ENCODE measurements around the gene WNT9A. TPM values are rescaled to one million over a fixed set of nuclear protein-coding genes. Genes with fewer than 3 reads are reported as not detected.
A peak's percentile ranks its signal among the peaks of the same experiment; 100 is the strongest.

Gene WNT9A
- total and polyA plus RNA-seq, 8 donors, result 0.72 to 2.9 (median 1.6) TPM

DNA sequence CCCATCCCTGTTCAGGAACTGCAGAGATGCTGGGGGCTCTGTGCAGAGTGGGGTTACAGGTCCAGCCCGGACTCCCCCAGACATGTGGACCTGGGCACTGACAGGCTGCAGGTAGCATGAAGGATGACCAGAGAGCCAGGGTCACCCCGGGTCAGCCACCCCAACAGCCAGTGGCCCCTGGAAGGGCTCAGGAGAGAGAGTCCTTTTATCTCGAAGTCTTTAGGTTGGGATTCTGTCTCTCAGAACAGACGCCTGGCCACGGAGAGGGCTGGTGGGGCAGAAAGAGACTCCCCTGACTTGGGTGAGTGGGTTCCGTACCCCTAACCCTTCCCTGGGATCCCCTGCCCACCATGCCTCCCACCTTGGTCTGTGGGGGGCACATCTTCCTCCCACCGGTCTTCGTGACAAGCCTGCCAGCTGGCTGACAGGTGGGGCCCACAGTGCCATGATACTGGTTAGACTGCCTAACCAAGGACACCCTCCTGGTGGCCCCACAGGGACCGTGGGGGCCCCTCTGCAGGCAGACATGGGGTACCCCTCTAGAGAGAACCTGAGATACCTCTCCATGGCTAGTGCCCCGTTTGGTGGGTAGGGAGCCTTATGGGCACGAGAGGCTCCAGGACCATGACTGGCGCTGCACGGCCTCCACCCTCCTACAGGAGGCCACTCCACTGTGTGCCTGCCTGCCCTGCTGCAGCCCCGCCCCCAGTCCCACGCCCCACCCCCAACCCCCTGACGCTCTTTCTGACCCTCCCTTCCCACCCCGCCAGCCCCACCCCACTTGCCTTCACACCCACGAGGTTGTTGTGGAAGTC, 24.2 kb downstream of the WNT9A start:
- TF ChIP-seq, protein P1, sequence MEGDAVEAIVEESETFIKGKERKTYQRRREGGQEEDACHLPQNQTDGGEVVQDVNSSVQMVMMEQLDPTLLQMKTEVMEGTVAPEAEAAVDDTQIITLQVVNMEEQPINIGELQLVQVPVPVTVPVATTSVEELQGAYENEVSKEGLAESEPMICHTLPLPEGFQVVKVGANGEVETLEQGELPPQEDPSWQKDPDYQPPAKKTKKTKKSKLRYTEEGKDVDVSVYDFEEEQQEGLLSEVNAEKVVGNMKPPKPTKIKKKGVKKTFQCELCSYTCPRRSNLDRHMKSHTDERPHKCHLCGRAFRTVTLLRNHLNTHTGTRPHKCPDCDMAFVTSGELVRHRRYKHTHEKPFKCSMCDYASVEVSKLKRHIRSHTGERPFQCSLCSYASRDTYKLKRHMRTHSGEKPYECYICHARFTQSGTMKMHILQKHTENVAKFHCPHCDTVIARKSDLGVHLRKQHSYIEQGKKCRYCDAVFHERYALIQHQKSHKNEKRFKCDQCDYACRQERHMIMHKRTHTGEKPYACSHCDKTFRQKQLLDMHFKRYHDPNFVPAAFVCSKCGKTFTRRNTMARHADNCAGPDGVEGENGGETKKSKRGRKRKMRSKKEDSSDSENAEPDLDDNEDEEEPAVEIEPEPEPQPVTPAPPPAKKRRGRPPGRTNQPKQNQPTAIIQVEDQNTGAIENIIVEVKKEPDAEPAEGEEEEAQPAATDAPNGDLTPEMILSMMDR (IDR thresholded peaks at IDR 0.05), result no peak
- Histone ChIP-seq H3K9me3 (no peaks in the 10 kb centered on the region), H3K27ac (no peak overlapping the region), H3K4me3 (no peak overlapping the region), H3K36me3 (no peaks in the 10 kb centered on the region), H3K27me3 (no peaks in the 10 kb centered on the region), H3K4me1 (no peaks in the 10 kb centered on the region)
- 78 to 84% methylated on average over 17 to 18 of the region's 18 CpGs for WGBS, 2 donors
- intact Hi-C loops (cut with DNase I), result no loop called here
- ATAC-seq, result no peak
- no peak for FAIRE-seq
- peak in 1 of 6 donors; percentile 68 for DNase-seq

DNA sequence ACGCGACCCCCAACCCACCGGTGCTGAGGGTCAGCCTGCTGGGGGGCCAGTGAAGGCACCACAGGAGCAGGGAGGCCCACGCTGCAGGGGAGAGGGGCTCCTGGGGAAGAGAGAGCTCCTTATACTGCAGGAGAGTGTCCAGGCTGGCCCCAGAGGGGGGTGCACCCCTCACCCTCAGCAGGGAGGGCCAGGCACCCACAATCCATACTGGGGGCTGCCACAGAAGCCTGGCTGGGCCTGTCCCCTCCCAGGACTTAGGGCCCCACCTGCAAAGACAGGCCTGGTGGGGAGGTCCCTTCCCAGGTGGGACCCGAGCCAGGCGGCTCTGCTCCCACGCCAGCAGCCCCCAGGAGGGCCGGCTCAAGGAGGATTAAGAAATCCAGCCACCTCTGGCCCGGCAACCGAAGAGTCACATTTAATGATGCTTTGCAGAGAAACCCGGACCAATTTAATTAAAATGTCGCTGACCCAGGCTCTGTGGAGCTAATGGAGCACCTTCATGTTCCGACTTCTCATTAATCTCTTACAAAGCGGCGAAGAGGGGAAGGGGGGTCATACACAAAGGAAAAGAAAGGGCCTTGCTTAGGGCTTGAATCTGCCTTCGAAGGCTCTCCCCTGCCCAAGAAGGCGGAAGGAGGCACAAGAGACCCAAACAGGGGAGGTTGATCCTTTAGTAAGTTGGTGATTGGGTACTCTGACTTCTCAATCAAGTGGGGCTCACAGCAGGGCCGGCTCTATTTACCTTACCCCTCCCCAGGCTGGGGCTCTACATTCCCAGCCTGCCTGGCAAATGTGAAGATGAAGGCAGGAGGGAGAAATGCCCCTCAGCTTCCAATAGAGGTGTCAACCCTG, 25.0 kb downstream of the WNT9A start:
- FAIRE-seq (no peak), DNase-seq (peak in 2 of 6 donors; percentile 16 to 41), ATAC-seq (no peak)
- Histone ChIP-seq H3K9me3 (no peaks in the 10 kb centered on the region), H3K4me3 (no peak overlapping the region), H3K27ac (no peak overlapping the region), H3K36me3 (no peaks in the 10 kb centered on the region), H3K27me3 (no peaks in the 10 kb centered on the region), H3K4me1 (no peaks in the 10 kb centered on the region)
- TF ChIP-seq, protein P1 (IDR thresholded peaks at IDR 0.05), result no peak
- intact Hi-C loops (cut with DNase I), result no loop called here
- WGBS, 2 donors, result 70 to 75% methylated on average over 18 of the region's 18 CpGs

DNA sequence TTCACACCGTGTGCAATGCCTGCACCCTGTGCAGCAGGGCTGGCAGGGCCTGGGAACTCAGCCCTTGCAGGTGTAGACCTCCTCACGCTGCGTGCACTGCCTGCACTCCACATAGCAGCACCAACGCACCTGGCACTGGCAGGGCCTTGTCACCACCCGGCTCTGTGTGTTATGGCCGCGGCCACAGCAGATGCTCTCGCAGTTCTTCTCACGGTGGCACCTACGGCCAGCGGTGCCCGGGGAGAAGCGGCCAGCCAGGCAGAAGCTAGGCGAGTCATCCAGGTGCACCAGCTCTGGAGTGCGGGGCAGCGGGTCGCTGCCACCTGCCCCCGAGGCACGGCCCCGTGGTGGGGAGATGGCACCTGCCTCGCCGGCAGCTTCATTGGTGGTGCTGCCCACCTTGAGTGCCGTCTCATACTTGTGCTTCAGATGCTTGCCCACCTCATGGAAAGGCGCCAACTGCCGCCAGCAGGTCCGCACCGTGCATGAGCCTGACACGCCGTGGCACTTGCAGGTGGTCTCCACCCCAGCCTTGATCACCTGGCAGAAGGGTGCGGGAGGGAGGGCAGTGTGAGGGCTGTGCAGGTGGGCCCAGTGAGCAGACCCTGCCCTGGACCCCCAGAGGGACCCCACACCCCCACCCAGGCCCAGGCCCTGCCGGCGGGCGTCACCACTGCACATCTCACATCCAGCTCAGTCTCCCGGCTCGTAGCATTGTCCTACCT, 26.1 kb downstream of the WNT9A start:
- ATAC-seq, result no peak
- intact Hi-C loops (cut with DNase I), result no loop called here
- Histone ChIP-seq H3K4me1 (no peaks in the 10 kb centered on the region), H3K27me3 (no peaks in the 10 kb centered on the region), H3K27ac (no peak overlapping the region), H3K9me3 (no peaks in the 10 kb centered on the region), H3K4me3 (no peak overlapping the region), H3K36me3 (no peaks in the 10 kb centered on the region)
- DNase-seq, result peak in 2 of 6 donors; percentile 25 to 66
- WGBS, 2 donors, result 93 to 95% methylated on average over 35 of the region's 35 CpGs
- TF ChIP-seq, protein P1 (IDR thresholded peaks at IDR 0.05), result no peak
- no peak for FAIRE-seq

DNA sequence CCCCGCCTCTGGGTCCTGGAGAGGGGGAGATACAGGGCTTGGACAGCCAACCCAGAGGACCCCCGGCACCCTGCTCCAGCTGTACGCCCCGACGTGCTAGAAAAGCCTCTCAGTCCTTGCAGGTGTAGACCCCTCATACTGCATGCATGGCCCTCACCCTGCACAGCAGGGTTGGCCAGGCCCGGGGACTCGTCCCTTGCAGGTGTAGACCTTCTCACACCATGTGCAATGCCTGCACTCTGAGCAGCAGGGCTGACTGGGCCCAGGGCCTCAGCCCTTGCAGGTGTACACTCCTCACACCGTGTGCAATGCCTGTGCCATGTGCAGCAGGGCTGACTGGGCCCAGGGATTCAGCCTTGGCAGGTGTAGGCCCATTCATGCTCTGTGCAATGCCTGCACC, 26.8 kb downstream of the WNT9A start:
- FAIRE-seq (no peak), ATAC-seq (no peak), DNase-seq (peak in 1 of 6 donors; percentile 43)
- 87 to 88% methylated on average over 8 of the region's 8 CpGs for WGBS, 2 donors
- Histone ChIP-seq H3K4me3 (no peak overlapping the region), H3K27me3 (no peaks in the 10 kb centered on the region), H3K9me3 (no peaks in the 10 kb centered on the region), H3K4me1 (no peaks in the 10 kb centered on the region), H3K36me3 (no peaks in the 10 kb centered on the region), H3K27ac (no peak overlapping the region)
- TF ChIP-seq, protein P1 (IDR thresholded peaks at IDR 0.05), result no peak
- intact Hi-C loops (cut with DNase I), result no loop called here

All from pancreas (tissue), 10 donors.